ENCODE results near the gene TC2N.

TC2N gene

DNA sequence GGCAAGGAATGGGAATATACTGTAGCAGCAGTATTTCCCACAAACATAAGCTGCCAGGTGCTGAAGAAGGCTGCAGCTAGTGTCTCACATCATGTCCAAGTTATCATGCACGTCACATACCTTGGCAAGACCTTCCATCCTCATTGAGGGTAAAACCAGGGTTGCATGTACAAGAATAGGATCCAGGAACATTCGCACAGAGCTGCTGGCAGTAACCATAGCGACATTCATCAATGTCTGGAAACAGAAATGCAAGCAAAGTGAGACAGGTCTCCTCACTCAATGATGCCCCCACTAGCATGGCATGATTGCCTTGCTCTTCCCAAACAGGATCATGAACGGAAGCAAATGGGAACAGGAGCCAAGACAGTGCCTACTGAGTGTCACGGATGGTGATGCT lies 23.8 kb upstream of the TC2N start:
- TF ChIP-seq, protein P1, sequence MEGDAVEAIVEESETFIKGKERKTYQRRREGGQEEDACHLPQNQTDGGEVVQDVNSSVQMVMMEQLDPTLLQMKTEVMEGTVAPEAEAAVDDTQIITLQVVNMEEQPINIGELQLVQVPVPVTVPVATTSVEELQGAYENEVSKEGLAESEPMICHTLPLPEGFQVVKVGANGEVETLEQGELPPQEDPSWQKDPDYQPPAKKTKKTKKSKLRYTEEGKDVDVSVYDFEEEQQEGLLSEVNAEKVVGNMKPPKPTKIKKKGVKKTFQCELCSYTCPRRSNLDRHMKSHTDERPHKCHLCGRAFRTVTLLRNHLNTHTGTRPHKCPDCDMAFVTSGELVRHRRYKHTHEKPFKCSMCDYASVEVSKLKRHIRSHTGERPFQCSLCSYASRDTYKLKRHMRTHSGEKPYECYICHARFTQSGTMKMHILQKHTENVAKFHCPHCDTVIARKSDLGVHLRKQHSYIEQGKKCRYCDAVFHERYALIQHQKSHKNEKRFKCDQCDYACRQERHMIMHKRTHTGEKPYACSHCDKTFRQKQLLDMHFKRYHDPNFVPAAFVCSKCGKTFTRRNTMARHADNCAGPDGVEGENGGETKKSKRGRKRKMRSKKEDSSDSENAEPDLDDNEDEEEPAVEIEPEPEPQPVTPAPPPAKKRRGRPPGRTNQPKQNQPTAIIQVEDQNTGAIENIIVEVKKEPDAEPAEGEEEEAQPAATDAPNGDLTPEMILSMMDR (conservative IDR thresholded peaks at IDR 0.05; ENCODE audit: low read depth), result no peak
- POLR2A ChIA-PET (ENCODE audit: low non-redundant PET), result no interaction called here
- DNase-seq (ENCODE audit: low spot score), result no peak
- no peak overlapping the region for H3K27ac ChIP-seq
- CTCF ChIA-PET, result interaction anchor here (1.2 kb wide), 1 partner anchor 27 kb away, joined by 7 read pairs; no protein-coding TSS in a partner anchor

DNA sequence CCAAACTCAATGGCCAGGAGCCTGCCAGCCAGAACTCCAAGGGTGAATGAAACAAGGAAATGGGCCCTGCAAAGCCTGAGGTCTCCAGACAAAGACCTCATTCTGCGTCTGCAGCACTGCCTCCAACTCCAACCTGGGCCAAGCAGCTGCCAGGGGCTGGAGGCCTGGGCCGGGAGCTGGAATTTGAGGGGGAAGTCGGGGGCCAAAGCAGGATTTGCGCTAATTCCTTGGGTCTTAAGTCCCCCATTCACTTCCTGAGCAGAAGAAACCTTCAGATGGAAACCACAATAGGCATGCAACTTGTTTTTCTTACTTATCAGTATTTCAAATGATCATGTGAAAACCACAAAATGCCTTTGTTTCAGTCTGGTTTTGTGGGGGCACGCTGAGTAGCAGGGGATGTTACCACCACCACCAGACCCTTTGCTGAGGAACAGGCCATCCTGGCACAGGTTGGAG lies 23.0 kb upstream of the TC2N start:
- ChIA-PET CTCF (no interaction called here), POLR2A (ENCODE audit: low non-redundant PET) (no interaction called here)
- TF ChIP-seq, protein P1 (conservative IDR thresholded peaks at IDR 0.05; ENCODE audit: low read depth), result no peak
- H3K27ac ChIP-seq, result no peak overlapping the region
- DNase-seq (ENCODE audit: low spot score), result no peak

DNA sequence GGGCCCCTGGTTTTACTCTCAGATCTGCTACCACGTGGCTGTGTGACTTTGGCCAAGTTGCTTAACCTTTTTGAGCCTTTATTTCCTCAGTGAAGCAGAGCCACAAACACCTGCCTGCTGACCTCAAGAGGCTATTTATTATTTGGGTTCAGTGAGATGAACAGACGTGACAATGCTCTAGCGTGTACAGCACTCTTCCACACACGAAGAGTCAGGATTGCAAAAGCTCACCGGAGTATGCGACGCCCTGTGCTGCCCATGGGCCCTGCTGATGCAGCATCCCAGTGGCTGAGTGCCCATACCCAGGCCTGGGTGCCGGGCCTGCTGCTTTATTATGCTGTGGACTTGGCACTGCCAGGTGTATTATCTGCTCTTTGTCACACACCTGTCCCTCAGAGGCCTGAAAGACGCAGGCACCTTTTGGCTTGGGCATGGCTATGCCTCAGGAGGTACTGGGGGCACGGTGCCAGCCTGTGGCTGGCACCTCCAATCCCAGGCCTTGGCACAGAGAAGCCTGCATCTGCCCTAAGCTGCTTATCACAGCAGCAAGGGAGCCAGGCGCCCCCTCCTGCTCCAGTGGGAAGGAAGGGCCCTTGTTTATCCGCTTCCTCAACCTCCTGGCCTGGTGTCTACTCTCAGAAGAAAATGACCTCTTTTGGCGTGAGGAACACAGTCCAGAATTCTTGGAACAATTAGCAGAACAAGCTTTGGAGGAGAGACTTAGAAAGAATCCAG lies 22.3 kb upstream of the TC2N start:
- CTCF ChIA-PET, result no interaction called here
- no peak for DNase-seq (ENCODE audit: low spot score)
- TF ChIP-seq, protein P1 (conservative IDR thresholded peaks at IDR 0.05; ENCODE audit: low read depth), result no peak
- H3K27ac ChIP-seq, result no peak overlapping the region
- POLR2A ChIA-PET (ENCODE audit: low non-redundant PET), result no interaction called here

DNA sequence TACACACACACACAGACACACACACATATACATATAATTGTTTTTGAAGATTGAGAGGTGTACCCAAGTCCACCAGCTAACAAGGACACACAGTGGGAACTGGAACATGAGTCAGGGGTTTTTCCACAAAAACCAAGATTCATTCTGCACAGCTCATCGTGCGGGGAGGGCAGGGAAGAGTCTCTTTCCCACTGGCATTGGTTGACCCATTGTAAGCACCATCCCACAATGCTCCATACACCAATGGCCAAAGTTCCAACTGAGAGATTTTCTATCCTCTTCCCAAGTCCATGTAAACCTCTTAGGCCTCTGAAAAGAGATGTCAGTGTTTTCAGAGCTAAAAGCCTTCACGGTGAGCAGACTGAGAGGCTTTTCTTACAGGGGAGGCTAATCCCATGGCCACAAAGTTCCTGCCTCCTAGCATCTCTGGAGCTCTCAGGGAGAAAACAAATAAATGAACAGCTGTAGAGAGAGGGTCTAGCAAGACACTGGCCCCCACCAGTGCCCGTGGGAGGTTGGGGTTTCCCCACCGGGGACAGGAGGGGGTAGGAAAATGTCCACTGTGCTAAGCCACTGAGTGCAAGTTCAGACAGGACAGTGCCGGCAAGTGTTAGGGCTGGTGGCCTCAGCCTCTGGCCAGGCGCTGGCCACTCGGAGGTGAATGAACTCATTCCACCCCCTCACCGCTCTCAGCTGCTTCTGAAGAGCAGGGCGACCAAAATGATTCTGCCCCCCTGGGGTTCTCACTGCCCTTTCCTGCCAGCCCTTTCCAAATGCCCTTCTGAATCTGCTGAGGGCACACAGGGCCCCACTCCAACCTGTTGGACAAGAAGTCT lies 21.5 kb upstream of the TC2N start:
- ChIA-PET POLR2A (ENCODE audit: low non-redundant PET) (no interaction called here), CTCF (no interaction called here)
- TF ChIP-seq, protein P1 (conservative IDR thresholded peaks at IDR 0.05; ENCODE audit: low read depth), result no peak

DNA sequence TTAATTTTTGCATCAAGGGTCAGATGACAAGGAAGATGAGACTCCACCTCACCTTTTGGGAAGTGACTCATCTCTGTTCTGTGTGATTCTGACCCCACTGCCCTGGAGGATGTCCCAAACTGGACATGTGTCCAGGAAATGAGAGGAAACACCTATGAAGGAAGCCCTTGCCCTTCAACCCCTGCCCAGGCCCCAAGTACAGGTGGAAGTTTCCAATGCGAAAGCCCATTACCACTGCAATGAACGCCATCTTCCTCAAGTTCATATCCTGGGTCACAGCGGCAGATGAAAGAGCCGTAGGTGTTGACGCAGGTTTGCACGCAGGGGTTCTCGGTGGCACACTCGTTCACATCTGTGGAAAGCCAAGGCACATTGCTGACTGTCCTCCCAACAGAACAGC lies 19.6 kb upstream of the TC2N start:
- no peak overlapping the region for H3K27ac ChIP-seq
- CTCF ChIA-PET, result no interaction called here
- TF ChIP-seq, protein P1 (conservative IDR thresholded peaks at IDR 0.05; ENCODE audit: low read depth), result no peak
- no peak for DNase-seq (ENCODE audit: low spot score)
- POLR2A ChIA-PET (ENCODE audit: low non-redundant PET), result no interaction called here

More for the DNA sequence above, 21.5 kb upstream of the TC2N start:
- no peak overlapping the region for H3K27ac ChIP-seq
- no peak for DNase-seq (ENCODE audit: low spot score)

DNA sequence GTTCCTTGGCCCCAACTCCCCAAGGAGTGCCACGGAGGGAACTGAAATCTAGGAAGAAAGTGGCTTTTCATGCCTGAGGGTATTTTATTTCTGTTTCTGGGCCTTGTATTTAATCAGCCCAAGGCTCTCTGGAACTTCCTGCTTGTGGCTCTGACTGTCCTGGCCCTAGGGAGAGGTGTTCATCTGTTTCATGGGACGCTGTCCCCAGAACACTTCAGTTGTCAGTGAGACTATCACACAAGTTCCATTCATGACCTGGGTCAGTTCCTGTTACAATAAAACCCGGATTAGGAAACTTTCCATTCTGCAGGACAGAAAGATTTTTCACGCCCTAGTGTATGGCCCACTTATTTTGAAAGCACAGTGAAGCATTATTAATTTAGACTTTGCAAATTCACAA lies 18.5 kb upstream of the TC2N start:
- H3K27ac ChIP-seq, result no peak overlapping the region
- POLR2A ChIA-PET (ENCODE audit: low non-redundant PET), result no interaction called here
- CTCF ChIA-PET, result no interaction called here
- DNase-seq (ENCODE audit: low spot score), result no peak
- TF ChIP-seq, protein P1 (conservative IDR thresholded peaks at IDR 0.05; ENCODE audit: low read depth), result no peak

Data from RWPE1 (cell line).